WI38 (cell line): ENCODE data around the gene KAZALD1.

Source experiments
- H3K4me3 ChIP-seq: 2 replicates; pipeline ENCODE4 v1.5.1; 2011; ENCODE audit warnings: low read depth, mild to moderate bottlenecking, control low read depth, low read length
- TF ChIP-seq, protein P1 (sequence below): IDR thresholded peaks from 2 replicates; pipeline ENCODE4 v1.5.1; 2012; ENCODE audit warnings: low read depth, mild to moderate bottlenecking, control low read depth, low read length

The KAZALD1 gene

DNA sequence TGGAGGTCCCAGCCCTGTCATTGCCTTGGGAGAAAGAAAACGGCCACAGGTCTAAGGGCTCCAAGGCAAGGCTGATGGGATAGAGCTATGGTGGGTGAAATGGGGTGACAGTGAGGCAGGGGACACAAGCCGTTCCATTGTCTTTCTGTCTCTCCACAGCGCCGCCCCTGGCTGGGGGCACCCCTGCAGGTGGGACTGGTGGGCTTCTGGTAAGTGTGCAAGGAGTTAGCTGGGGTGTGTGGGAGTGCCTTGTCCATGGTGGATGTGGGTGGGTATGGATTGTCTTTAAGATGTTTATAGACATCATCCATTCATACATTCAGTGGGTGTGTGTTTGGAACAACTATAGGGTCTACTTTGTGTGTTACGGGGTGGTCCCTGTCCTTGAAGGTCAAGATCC lies 23.3 kb upstream of the KAZALD1 start:
- TF ChIP-seq, protein P1, sequence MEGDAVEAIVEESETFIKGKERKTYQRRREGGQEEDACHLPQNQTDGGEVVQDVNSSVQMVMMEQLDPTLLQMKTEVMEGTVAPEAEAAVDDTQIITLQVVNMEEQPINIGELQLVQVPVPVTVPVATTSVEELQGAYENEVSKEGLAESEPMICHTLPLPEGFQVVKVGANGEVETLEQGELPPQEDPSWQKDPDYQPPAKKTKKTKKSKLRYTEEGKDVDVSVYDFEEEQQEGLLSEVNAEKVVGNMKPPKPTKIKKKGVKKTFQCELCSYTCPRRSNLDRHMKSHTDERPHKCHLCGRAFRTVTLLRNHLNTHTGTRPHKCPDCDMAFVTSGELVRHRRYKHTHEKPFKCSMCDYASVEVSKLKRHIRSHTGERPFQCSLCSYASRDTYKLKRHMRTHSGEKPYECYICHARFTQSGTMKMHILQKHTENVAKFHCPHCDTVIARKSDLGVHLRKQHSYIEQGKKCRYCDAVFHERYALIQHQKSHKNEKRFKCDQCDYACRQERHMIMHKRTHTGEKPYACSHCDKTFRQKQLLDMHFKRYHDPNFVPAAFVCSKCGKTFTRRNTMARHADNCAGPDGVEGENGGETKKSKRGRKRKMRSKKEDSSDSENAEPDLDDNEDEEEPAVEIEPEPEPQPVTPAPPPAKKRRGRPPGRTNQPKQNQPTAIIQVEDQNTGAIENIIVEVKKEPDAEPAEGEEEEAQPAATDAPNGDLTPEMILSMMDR = no peak
- H3K4me3 ChIP-seq = no peak overlapping the region

DNA sequence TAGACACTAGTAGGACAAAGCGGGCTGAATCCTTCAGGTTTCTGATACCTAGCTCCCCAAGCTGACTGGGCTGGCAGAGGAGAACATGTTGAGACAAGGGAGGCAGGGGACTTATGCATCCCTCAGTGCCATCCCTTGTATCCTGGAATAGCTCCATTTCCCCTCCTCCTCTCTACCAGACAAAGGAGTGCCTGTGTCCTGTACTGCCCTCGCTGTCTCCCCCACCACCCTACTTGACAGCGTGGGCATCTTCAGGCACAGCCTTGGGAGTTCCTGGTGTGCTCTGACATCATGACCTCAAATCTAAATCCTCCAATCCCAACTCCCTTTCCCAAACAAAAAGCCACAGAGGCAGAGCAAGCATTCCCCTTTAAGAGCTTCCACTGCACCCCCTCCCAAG lies 21.7 kb upstream of the KAZALD1 start:
- TF ChIP-seq, protein P1 = no peak
- H3K4me3 ChIP-seq = no peak overlapping the region

- TF ChIP-seq, protein P1 = no peak
- no peak overlapping the region for H3K4me3 ChIP-seq
Measured at GRCh38 chr10:101040851-101041250, 20.9 kb upstream of the KAZALD1 start.

- no peak overlapping the region for H3K4me3 ChIP-seq
- TF ChIP-seq, protein P1 = peak; percentile 92
Measured at GRCh38 chr10:101041252-101041761, 20.5 kb upstream of the KAZALD1 start.

- H3K4me3 ChIP-seq = peak overlapping the region; percentile 64
- TF ChIP-seq, protein P1 = no peak
Measured at GRCh38 chr10:101042118-101042517, 19.7 kb upstream of the KAZALD1 start.

GRCh38 chr10:101042667-101043362 lies 19.0 kb upstream of the KAZALD1 start:
- TF ChIP-seq, protein P1 = no peak
- peak overlapping the region; percentile 64 for H3K4me3 ChIP-seq

GRCh38 chr10:101043363-101043707 lies 18.5 kb upstream of the KAZALD1 start:
- H3K4me3 ChIP-seq = peak overlapping the region; percentile 64
- TF ChIP-seq, protein P1 = no peak
